Smooth muscle cell of the pulmonary artery (primary cell): ENCODE results near the gene CCNG1. TPM values are rescaled to one million over a fixed set of nuclear protein-coding genes. Genes with fewer than 3 reads are reported as not detected.

Source experiments
- total RNA-seq: library from RNA; depleted of rRNA; stranded (reverse); fragments of >200 nt; gene quantifications from 2 replicates; pipeline ENCODE4 v1.2.3, GENCODE V29; 2014

The CCNG1 gene
- 166 and 222 TPM in 2 replicates for total RNA-seq

GRCh38 chr5:163437309-163438182, at the start of gene CCNG1:
Gene CCNG1 (plus strand): TSS chr5:163437595. CDS start chr5:163439257, 1,662 bp downstream.

GRCh38 chr5:163459819-163460561, 22.6 kb downstream of the CCNG1 start, which contains the start of gene NUDCD2:
Gene NUDCD2 (minus strand): TSS chr5:163460102. CDS start chr5:163460050, 52 bp downstream.

GRCh38 chr5:163460562-163461171, 23.3 kb downstream of the CCNG1 start, which contains the start of gene HMMR:
Gene HMMR (plus strand): TSS chr5:163460632. CDS start chr5:163460693, 61 bp downstream.

Other genes starting within 250 kb of the CCNG1 start
- 4.1 and 4.3 TPM in 2 replicates for gene NUDCD2, start 22.5 kb downstream of the CCNG1 start, total RNA-seq
- gene HMMR, start 23.0 kb downstream of the CCNG1 start, total RNA-seq = 3.6 and 12.8 TPM in 2 replicates
- gene MAT2B, start 68.0 kb downstream of the CCNG1 start, total RNA-seq = 38.9 and 61.6 TPM in 2 replicates